HG03103 (cell line): ENCODE data around the gene SLC44A1.
A peak's percentile ranks its signal among the peaks of the same experiment; 100 is the strongest.
"Not testable (repeated sequence)": the region's sequence is repeated elsewhere in the genome, so short reads cannot be mapped to it uniquely, and the experiment has no call there.

Experiments
- ATAC-seq: cut with Tn5 transposase; IDR thresholded peaks from one replicate; pipeline ENCODE4 v1.9.1; 2021; ENCODE audit warnings: low read depth; ENCODE audit not compliant: unreplicated experiment

Gene SLC44A1

GRCh38 chr9:105242062-105242461 is 2.4 kb upstream of the SLC44A1 start:
- no peak for ATAC-seq

GRCh38 chr9:105242557-105242956 is 1.9 kb upstream of the SLC44A1 start:
- ATAC-seq, result no peak

GRCh38 chr9:105243015-105243686 is 1.3 kb upstream of the SLC44A1 start:
- ATAC-seq, result no peak

DNA sequence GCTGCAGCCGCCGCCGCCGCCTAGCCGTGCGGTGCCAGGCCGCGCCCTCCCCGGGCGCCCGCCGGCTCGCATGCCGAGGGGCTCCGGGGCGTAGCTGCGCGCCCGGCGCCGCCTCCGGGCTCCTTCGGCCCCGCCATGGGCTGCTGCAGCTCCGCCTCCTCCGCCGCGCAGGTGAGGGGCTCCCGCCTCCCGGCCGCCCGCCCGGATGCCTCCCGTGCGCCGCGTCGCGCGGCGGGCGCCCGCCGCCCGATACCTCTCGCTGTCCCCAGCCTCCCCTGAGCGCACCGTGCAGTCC is 230 bp downstream of the SLC44A1 start:
- peak; percentile 46 for ATAC-seq

DNA sequence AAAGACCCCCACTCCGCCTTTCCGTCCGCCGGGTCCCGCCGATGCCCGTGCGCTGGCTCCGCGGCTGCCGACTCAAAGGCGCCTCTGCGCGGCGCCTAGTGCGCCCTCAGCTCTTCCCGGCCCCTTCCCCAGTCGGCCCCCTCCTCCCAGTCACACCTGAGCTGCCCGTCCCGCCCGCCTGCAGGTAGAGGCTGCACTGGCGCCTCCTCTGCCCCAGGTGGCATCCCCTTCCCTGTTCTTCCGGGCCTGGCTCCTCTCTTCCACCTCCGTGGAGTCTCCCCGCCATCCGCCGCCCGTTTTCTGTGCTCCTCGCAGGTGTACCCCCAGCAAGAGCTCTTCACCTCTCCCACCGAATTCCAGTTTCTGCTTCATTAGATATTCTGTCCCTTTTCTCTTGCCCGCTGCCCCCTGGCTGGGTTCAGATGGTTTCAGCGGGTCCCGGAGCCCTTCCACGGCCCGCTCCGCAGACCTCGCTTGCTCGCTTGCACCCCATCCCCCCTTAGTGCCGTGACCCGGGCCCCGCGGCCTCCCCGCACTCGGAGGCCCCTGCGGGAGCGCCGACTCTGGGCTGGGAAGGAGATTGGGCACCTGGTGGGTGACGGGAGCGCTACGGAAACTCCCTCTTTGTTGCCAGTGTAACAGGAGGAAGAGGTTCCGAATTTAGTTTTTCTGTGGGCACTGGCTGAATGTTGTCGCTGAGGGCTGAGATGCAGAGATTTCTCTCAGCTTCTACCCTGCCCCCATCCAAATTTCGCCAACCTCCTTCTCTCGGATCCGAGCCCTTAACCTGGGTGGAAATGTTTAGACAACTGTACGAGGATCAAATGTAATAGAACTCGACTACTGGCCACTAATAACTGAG is 809 bp downstream of the SLC44A1 start:
- ATAC-seq, result peak; percentile 5

GRCh38 chr9:105245891-105246161 is 1.4 kb downstream of the SLC44A1 start:
- no peak for ATAC-seq

DNA sequence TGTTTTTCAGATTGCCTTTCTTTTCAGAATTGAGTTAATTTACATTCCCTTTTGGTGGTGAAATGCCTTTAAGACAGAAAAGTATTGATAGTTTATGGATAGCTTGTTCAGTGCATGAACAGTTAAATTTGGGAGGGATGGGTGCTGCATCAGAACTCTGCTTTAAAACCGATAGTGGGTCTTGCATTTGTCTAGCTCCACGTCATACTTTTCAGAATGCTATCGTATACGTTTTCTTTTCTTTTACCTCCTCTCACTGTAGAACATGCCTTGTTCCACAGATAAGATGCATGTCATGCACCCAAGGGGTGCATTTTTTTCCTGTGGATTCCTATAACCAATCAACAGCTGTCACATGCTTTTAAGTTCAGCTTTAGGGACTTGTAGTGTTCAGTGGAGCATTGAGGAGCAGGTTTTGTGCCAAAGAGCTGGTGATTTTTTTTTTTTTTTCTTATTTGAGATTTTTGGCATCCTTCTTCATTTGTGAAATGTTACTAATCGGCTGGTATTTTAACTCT is 2.3 kb downstream of the SLC44A1 start:
- no peak for ATAC-seq

DNA sequence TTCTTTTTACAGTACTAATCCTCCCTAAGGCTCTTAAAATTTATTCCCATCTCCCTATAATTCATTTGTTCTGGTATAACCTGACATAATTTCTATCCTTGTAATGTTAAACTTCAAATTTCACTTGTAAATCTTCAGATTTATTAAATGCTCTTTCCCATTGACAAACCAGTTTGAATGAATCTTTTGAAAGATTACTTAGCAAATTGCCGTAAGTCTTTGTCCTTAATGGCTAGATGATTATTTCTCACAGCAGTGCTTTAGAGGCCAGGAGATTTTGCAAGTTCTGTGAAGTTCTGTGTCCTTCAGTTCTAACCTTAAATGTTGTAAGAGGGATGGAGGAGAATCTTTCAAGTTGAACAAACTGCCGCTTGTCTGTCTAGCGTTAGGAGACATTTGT is 4.2 kb downstream of the SLC44A1 start:
- no peak for ATAC-seq

DNA sequence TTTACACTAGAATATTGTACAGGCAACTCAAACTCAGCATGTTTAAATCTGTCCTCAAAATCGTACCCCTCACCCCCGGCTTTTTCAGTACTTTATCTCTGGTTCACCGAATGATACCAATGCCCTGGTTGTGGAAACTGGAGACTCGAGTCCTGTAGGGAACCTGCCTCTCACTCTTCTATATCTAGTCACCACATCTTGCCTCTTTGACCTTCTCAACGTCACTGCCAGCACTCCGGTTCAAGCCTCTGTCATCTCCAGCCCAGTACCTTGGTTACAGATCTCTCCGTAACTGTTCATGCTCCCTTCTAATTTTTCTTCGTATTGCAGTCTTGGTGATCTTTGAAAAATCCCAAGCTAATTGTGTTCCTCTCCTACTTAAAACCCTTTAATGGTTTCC is 6.7 kb downstream of the SLC44A1 start:
- ATAC-seq, result no peak

DNA sequence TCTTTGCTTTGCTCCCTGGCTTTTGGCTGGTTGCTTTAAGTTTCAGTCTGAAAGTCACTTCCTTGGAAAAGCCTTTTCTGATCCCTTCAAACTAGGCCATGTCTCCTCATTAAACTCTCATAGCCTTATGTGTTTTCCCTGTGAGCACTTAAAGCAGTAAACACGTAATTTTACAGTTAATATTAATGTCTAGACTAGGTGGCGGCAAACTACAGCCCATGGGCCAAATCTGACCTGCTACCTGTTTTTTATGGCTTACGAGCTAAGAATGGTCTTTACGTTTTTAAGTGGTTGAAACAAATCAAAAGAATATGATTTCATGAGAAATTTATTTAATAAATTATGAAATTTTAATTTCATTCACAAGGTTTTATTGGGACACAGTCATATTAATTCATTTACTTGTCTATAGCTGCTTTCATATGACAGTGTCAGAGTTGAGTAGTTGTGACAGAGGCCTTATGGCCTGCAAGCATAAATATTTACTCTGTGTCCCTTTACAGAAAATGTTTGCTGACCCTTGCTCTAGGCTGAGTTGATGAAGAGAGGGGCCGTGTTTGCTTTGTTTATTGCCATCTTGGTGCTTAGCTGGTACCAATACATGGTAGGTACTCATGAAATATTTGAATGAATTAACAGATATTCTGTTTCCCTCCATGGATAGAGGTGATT is 7.4 kb downstream of the SLC44A1 start:
- no peak for ATAC-seq

GRCh38 chr9:105252405-105252756 is 7.9 kb downstream of the SLC44A1 start:
- no peak for ATAC-seq

DNA sequence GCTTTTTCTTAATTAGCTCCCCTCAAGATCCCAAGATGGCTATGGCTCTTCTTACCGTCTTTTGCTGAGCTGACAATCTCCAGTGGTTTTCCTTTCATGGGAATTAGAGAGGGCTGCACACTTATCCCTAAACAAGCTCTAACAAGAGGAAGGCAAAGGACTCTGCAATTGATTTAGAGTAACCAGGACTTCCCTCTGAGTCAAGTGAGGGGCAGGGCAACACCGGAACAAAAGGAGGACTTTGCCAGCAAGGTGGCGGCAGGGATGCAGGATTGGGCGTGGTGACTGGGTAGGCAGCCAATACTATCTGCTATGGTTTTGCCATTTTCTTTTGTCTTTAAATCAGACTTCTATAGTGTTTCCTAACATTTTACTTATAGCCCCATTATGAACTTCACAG is 9.8 kb downstream of the SLC44A1 start:
- ATAC-seq, result no peak

DNA sequence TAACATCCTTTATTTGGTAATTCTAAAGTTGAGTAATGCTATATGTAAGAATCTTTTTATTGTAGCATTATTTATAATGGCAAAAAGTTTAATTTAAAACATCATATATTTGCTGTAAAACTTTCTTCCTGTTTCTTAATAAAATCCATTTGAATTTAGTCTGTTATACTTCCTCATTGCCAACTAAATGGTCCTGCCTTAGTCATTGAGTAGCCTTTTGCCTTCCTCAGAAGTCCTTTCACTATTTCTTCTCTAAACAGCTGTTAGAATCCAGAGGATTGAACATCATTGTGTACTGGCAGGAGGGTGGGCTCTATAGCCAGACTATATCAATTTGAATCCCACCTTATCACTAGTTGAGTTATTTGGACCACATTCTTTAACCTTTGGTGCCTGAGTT is 11.0 kb downstream of the SLC44A1 start:
- ATAC-seq, result no peak

- ATAC-seq, result not testable (repeated sequence)
Measured at GRCh38 chr9:105256569-105256968, 12.1 kb downstream of the SLC44A1 start.

GRCh38 chr9:105257809-105258208 is 13.4 kb downstream of the SLC44A1 start:
- ATAC-seq, result no peak

GRCh38 chr9:105258225-105258737 is 13.8 kb downstream of the SLC44A1 start:
- no peak for ATAC-seq

DNA sequence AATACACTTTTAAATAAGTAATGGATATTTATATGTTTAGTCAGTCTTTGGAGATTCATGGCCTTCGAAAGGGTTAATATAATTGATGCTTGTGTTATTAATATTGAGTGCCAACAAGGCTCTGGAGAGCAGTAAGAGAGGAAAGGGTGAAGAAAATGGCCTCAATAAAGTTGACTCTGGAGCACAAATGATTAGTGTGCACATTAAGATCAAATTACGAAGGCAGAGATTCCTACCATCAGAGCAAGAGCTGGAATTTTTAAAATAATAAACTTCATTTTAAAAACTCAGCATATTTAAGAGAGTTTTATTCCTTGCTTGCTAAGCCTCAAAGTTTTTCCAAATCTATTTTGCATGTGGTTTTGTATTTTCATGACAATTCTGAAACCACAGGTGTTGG is 14.8 kb downstream of the SLC44A1 start:
- ATAC-seq, result no peak

DNA sequence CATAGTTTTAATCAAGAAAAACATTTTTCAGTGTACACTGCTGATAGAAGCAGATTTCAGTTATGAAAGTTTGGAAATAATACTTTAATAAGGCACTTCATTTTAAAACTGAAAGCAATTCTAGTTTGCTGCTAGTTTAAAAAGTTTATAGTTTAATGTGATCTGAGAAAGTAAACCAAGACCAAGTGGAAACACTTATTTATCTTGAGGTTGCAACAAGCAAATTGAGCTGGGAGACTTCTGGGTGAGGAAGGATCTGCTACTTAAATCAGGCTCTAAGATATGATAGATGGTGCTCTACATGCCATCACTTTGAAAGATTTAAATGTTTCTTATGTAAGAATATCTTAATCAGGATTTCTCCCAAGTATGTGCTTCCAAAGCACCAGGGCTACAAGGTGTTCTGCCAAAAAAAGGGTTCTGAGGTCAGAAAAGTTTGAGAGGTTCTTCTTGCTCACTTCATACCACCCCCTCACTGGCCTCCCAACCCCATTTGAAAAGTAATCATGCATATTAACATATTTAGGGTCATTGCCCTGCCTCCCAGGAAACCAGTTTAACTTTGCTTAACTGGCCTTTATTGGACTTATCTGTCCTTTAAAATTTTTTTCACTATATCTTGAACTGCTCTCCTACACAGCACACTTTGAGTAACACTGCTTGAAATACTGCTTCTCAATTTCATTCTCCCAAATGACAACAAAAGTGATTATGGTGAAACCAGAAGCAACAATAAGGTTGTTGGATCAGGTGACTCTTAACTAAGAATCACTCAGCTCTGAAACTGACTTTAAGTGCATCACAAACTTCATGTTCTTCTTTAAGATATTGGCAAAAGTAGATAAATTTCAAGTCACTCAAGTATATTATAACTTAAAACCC is 15.5 kb downstream of the SLC44A1 start:
- no peak for ATAC-seq

DNA sequence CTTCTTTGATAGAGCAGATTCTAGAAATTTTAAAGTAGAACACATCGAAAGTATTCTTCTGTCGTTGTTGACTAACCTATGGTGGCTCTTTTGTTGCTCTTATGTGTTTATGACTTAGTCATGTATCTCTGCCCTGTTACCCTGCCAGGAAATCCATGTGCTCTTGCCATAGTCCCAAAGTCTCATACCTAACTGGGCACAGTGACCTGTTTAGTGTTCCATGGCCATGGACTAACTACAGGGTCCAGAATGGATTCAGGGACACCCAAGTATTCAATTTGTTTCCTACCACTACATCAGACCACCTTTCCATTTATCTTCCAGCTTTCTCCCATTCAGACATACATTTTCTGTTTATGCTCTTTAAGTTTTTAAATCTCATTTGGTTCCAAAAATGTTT is 18.0 kb downstream of the SLC44A1 start:
- no peak for ATAC-seq

- no peak for ATAC-seq
Measured at GRCh38 chr9:105264380-105264779, 19.9 kb downstream of the SLC44A1 start.

DNA sequence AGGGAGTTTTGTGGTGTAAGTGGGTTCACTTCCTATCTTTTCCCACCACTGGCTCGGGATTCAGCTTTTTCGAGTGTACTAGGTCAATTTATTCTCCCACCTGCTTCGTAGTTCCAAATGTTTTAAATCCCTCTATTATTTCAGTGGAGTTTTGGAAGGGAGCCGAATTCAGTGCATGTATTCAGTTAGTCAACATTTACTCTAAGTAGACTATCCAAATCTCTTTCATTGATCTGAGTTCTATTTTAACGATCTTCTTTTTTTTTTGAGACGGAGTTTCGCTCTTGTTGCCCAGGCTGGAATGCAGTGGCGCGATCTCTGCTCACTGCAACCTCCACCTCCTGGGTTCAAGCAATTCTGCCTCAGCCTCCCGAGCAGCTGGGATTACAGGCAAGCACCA is 23.8 kb downstream of the SLC44A1 start:
- ATAC-seq, result not testable (repeated sequence)
